Endothelial cell of umbilical vein (primary cell): ENCODE measurements around the gene UCMA. TPM values are rescaled to one million over a fixed set of nuclear protein-coding genes. Genes with fewer than 3 reads are reported as not detected.

Source experiments
- BruUV-seq: library from RNA; stranded (reverse); fragments of 400-500 nt; replicated peaks from 2 replicates; lab custom pipeline; 2021; lab: Mats Ljungman, UMichigan
- CTCF ChIA-PET: fragments of 300-600, 350-600 bp; sonication (Branson Sonifier 250); formaldehyde crosslinking; loops from one replicate; lab custom pipeline; 2021; ENCODE audit warnings: antibody characterized with exemption, inconsistent platforms; lab: Charles Lee
- POLR2A ChIA-PET: fragments of 300-600, 350-600 bp; sonication (Branson Sonifier 250); formaldehyde crosslinking; loops from one replicate; lab custom pipeline; 2021; ENCODE audit warnings: antibody characterized with exemption, inconsistent platforms; lab: Charles Lee
- DNase-seq: peaks from one replicate; pipeline ENCODE4 v3.0.0-alpha.2; 2011; ENCODE audit warnings: low read depth, low spot score
- FAIRE-seq: peaks from 2 replicates; lab custom pipeline; 2011; peaks lifted over from hg19 to GRCh38; lab: Jason Lieb, UNC
- H2AFZ ChIP-seq: 2 replicates; pipeline ENCODE4 v1.6.0; 2012; ENCODE audit warnings: low read depth, low read length, control low read depth, inconsistent platforms
- H3K27ac ChIP-seq: 2 replicates; pipeline ENCODE4 v1.5.1; 2011; ENCODE audit warnings: low read depth, mild to moderate bottlenecking, control low read depth, low read length, moderate library complexity; ENCODE audit not compliant: insufficient read depth
- H3K27me3 ChIP-seq, 2 experiments: 2 replicates each; pipeline versions ENCODE4 v1.6.0 to v1.6.1; 2011; ENCODE audit warnings: low read length in 2 of 2, mixed read lengths in 1 of 2; ENCODE audit not compliant: control insufficient read depth in 2 of 2, insufficient read depth in 2 of 2
- H3K36me3 ChIP-seq, 2 experiments: 2 replicates in 1 of 2; 3 replicates in 1 of 2; pipeline ENCODE4 v1.5.1; 2011; ENCODE audit warnings: low read length in 2 of 2, mild to moderate bottlenecking in 1 of 2, moderate library complexity in 1 of 2; ENCODE audit not compliant: control insufficient read depth in 2 of 2, insufficient read depth in 2 of 2; ENCODE audit errors: extremely low read depth in 1 of 2
- H3K4me1 ChIP-seq: 3 replicates; pipeline ENCODE4 v1.5.1; 2011; ENCODE audit warnings: mild to moderate bottlenecking, low read length; ENCODE audit not compliant: control insufficient read depth, insufficient read depth; ENCODE audit errors: extremely low read depth
- H3K4me2 ChIP-seq: 2 replicates; pipeline ENCODE4 v1.6.1; 2011; ENCODE audit warnings: low read length, control low read depth, mixed read lengths; ENCODE audit not compliant: insufficient read depth
- H3K4me3 ChIP-seq, 3 experiments: fragments of 200-600 bp in 1 of 3; sonication (generic), shearing (Covaris generic) in 1 of 3; replicated peaks in 1 of 3; 2 replicates each; pipeline ENCODE4 v1.5.1; 2011 to 2016; ENCODE audit warnings: control low read depth in 3 of 3, low read length in 3 of 3, mild to moderate bottlenecking in 2 of 3, inconsistent platforms in 1 of 3, low read depth in 1 of 3, moderate library complexity in 1 of 3; ENCODE audit not compliant: insufficient read depth in 1 of 3
- H3K79me2 ChIP-seq: 2 replicates; pipeline ENCODE4 v1.6.0; 2012; ENCODE audit warnings: low read length, inconsistent platforms; ENCODE audit not compliant: control insufficient read depth, insufficient read depth
- H3K9ac ChIP-seq: replicated peaks from 2 replicates; pipeline ENCODE3; 2011; ENCODE audit warnings: low read length, control low read depth; ENCODE audit not compliant: insufficient read depth; ENCODE audit errors: extremely low read depth
- H3K9me1 ChIP-seq: replicated peaks from 3 replicates; pipeline ENCODE4 v1.6.0; 2011; ENCODE audit warnings: mild to moderate bottlenecking, low read length; ENCODE audit not compliant: control insufficient read depth, insufficient read depth; ENCODE audit errors: extremely low read depth
- H3K9me3 ChIP-seq: replicated peaks from 2 replicates; pipeline ENCODE4 v1.5.1; 2012; ENCODE audit warnings: low read length, inconsistent platforms; ENCODE audit not compliant: control insufficient read depth, insufficient read depth
- H4K20me1 ChIP-seq: replicated peaks from 2 replicates; pipeline ENCODE3; 2011; ENCODE audit warnings: mild to moderate bottlenecking, low read length; ENCODE audit not compliant: control insufficient read depth, insufficient read depth; ENCODE audit errors: extremely low read depth
- CTCF ChIP-seq, 2 donors: IDR thresholded peaks; 1 replicate in 1 of 2; 2 replicates in 1 of 2; pipeline ENCODE4 v1.5.1; 2011; ENCODE audit warnings: low read length in 2 of 2, mild to moderate bottlenecking in 2 of 2, moderate library complexity in 2 of 2, control low read depth in 1 of 2, inconsistent platforms in 1 of 2, low read depth in 1 of 2; ENCODE audit not compliant: insufficient read depth in 1 of 2; ENCODE audit errors: extremely low read depth in 1 of 2
- EZH2 ChIP-seq: IDR thresholded peaks from 2 replicates; pipeline ENCODE4 v1.6.1; 2012; ENCODE audit warnings: borderline replicate concordance, low read depth, mild to moderate bottlenecking, moderate library complexity, low read length, inconsistent platforms; ENCODE audit not compliant: severe bottlenecking
- FOS ChIP-seq: IDR thresholded peaks from 2 replicates; pipeline ENCODE4 v1.6.1; 2011; ENCODE audit warnings: mild to moderate bottlenecking, low read length, moderate library complexity, borderline replicate concordance; ENCODE audit not compliant: insufficient read depth
- GATA2 ChIP-seq: IDR thresholded peaks from 2 replicates; pipeline ENCODE4 v1.7.0; 2011; ENCODE audit warnings: low read depth, mild to moderate bottlenecking, moderate library complexity, mixed read lengths, low read length; ENCODE audit not compliant: insufficient read length, insufficient read depth
- JUN ChIP-seq: IDR thresholded peaks from 2 replicates; pipeline ENCODE4 v1.6.1; 2011; ENCODE audit warnings: borderline replicate concordance, low read depth; ENCODE audit not compliant: insufficient read length, insufficient read depth
- MYC ChIP-seq: IDR thresholded peaks from one replicate; pipeline ENCODE4 v1.6.1; 2011; ENCODE audit warnings: mild to moderate bottlenecking, low read depth, low read length
- POLR2A ChIP-seq: IDR thresholded peaks from 2 replicates; pipeline ENCODE4 v1.6.1; 2012; ENCODE audit warnings: low read depth, mild to moderate bottlenecking, control low read depth, low read length
- POLR2AphosphoS5 ChIP-seq: IDR thresholded peaks from 2 replicates; pipeline ENCODE4 v1.6.1; 2012; ENCODE audit warnings: low read depth, mild to moderate bottlenecking, control low read depth, low read length, moderate library complexity; ENCODE audit not compliant: insufficient read depth
- dilution Hi-C: fragments of 300-500 bp; cut with MboI; formaldehyde crosslinking; loops from one replicate; pipeline ENCODE4 v1.15.0; 2019; ENCODE audit warnings: low sequenced_read_pairs; ENCODE audit not compliant: extremely low pct_ligation_motif_present
- intact Hi-C: fragments of 100-400 bp; cut with micrococcal nuclease; formaldehyde crosslinking; loops from one replicate; pipeline ENCODE4 v1.10.0; 2022
- polyA plus RNA-seq, 4 experiments: library from polyadenylated mRNA; depleted of rRNA in 3 of 4; stranded (reverse) in 3 of 4; unstranded in 1 of 4; fragments of >200 nt; gene quantifications; 2 replicates each; pipeline versions ENCODE4 v1.2.1 to v1.2.3, GENCODE V29; 2011 to 2012; ENCODE audit warnings: missing spikeins in 1 of 4
- total RNA-seq: library from RNA; stranded (reverse); gene quantifications from 2 replicates; pipeline ENCODE4 v1.2.3, GENCODE V29; 2021
- TF ChIP-seq, protein P1 (sequence below): IDR thresholded peaks from 2 replicates; pipeline ENCODE4 v1.6.1; 2011; ENCODE audit not compliant: insufficient read depth, insufficient read length

UCMA gene
- total and polyA plus RNA-seq, 2 donors (not counting 3 experiments of a cell fraction or from before 2014, with no cell fraction given), result not detected

GRCh38 chr10:13257621-13258140 lies 23.5 kb upstream of the UCMA start:
- dilution Hi-C loops, result no loop called here
- H3K9ac ChIP-seq, result no peak overlapping the region
- no peak overlapping the region for H3K27ac ChIP-seq
- H3K9me3 ChIP-seq, result no peaks in the 10 kb centered on the region
- H3K4me2 ChIP-seq, result no peak overlapping the region
- TF ChIP-seq GATA2 (no peak), CTCF (IDR thresholded peaks at IDR 0.05; ENCODE audit: extremely low read depth in 1 of 2, insufficient read depth in 1 of 2, low read depth in 1 of 2, low read length in 2 of 2) (no peak), EZH2 (no peak), JUN (no peak), POLR2AphosphoS5 (no peak), POLR2A (no peak), FOS (no peak), MYC (no peak)
- TF ChIP-seq, protein P1, sequence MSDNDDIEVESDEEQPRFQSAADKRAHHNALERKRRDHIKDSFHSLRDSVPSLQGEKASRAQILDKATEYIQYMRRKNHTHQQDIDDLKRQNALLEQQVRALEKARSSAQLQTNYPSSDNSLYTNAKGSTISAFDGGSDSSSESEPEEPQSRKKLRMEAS, result no peak
- ChIA-PET POLR2A (no interaction called here), CTCF (no interaction called here)
- no peaks in the 10 kb centered on the region for H3K79me2 ChIP-seq
- BruUV-seq, result no TSS peak
- FAIRE-seq (no peak), DNase-seq (no peak)
- intact Hi-C loops, result no loop called here
- no peaks in the 10 kb centered on the region for H3K27me3 ChIP-seq
- H2AFZ ChIP-seq, result no peak overlapping the region
- H3K36me3 ChIP-seq, result no peaks in the 10 kb centered on the region
- no peak overlapping the region for H3K4me3 ChIP-seq
- no peaks in the 10 kb centered on the region for H3K9me1 ChIP-seq
- no peaks in the 10 kb centered on the region for H4K20me1 ChIP-seq
- no peaks in the 10 kb centered on the region for H3K4me1 ChIP-seq
